ENCODE results near the gene KRT25. TPM values are rescaled to one million over a fixed set of nuclear protein-coding genes. Genes with fewer than 3 reads are reported as not detected.

Gene KRT25
- total RNA-seq, 2 donors from 2014 or later: 0.62 TPM; not detected in 1

- Histone ChIP-seq H3K27me3 (replicated peaks; ENCODE audit: insufficient read depth) (no peaks in the 10 kb centered on the region), H3K27ac (no peak within 1 kb of the TSS), H3K4me1 (replicated peaks) (peaks cover 8% of the 10 kb centered on the region), H3K9me3 (no peaks in the 10 kb centered on the region), H3K36me3 (no peaks in the 10 kb centered on the region), H3K4me3 (no peak within 1 kb of the TSS)
- 69% methylated on average over 7 of the region's 7 CpGs for WGBS
- TF ChIP-seq CTCF (IDR thresholded peaks at IDR 0.05) (no peak), POLR2AphosphoS5 (IDR thresholded peaks at IDR 0.05) (no peak), POLR2A (IDR thresholded peaks at IDR 0.05) (no peak)
- DNase-seq (ENCODE audit: low spot score): no peak
- intact Hi-C loops (cut with DNase I): no loop called here
These were observed 51.5 kb downstream of the KRT25 start, which contains the start of gene KRT24 for GRCh38 chr17:40703652-40704051. KRT24 (minus strand) TSS chr17:40703752; CDS start chr17:40703693, 59 bp downstream.

GRCh38 chr17:40702271-40702670 is 52.9 kb downstream of the KRT25 start:
- intact Hi-C loops (cut with DNase I): no loop called here
- TF ChIP-seq CTCF (IDR thresholded peaks at IDR 0.05) (no peak), POLR2AphosphoS5 (IDR thresholded peaks at IDR 0.05) (no peak), POLR2A (IDR thresholded peaks at IDR 0.05) (no peak)
- 77% methylated on average over 3 of the region's 3 CpGs for WGBS

GRCh38 chr17:40699853-40700252 is 55.3 kb downstream of the KRT25 start:
- no peak overlapping the region for H3K4me3 ChIP-seq
- peaks cover 13% of the 10 kb centered on the region for H3K4me1 ChIP-seq (replicated peaks)
- no peak for DNase-seq (ENCODE audit: low spot score)
- 22% methylated on average over 5 of the region's 5 CpGs for WGBS
- no peaks in the 10 kb centered on the region for H3K9me3 ChIP-seq
- TF ChIP-seq POLR2AphosphoS5 (IDR thresholded peaks at IDR 0.05): no peak
- no peak for TF ChIP-seq CTCF (IDR thresholded peaks at IDR 0.05)
- no peak for TF ChIP-seq POLR2A (IDR thresholded peaks at IDR 0.05)
- no peaks in the 10 kb centered on the region for H3K36me3 ChIP-seq
- intact Hi-C loops (cut with DNase I): no loop called here
- H3K27ac ChIP-seq: no peak overlapping the region
- H3K27me3 ChIP-seq (replicated peaks; ENCODE audit: insufficient read depth): no peaks in the 10 kb centered on the region

More at GRCh38 chr17:40702271-40702670, 52.9 kb downstream of the KRT25 start:
- no peaks in the 10 kb centered on the region for H3K27me3 ChIP-seq (replicated peaks; ENCODE audit: insufficient read depth)
- no peak for DNase-seq (ENCODE audit: low spot score)
- H3K4me3 ChIP-seq: no peak overlapping the region
- H3K4me1 ChIP-seq (replicated peaks): peaks cover 11% of the 10 kb centered on the region
- no peaks in the 10 kb centered on the region for H3K9me3 ChIP-seq
- H3K27ac ChIP-seq: no peak overlapping the region
- H3K36me3 ChIP-seq: no peaks in the 10 kb centered on the region

- TF ChIP-seq POLR2AphosphoS5 (IDR thresholded peaks at IDR 0.05): no peak
- TF ChIP-seq POLR2A (IDR thresholded peaks at IDR 0.05): no peak
- TF ChIP-seq CTCF (IDR thresholded peaks at IDR 0.05): no peak
- H3K4me3 ChIP-seq: no peak overlapping the region
- no peaks in the 10 kb centered on the region for H3K36me3 ChIP-seq
- DNase-seq (ENCODE audit: low spot score): peak; percentile 22
- no peaks in the 10 kb centered on the region for H3K9me3 ChIP-seq
- H3K27me3 ChIP-seq (replicated peaks; ENCODE audit: insufficient read depth): no peaks in the 10 kb centered on the region
- no peak overlapping the region for H3K27ac ChIP-seq
- WGBS: 14% methylated on average over 9 of the region's 9 CpGs
- peaks cover 13% of the 10 kb centered on the region for H3K4me1 ChIP-seq (replicated peaks)
- intact Hi-C loops (cut with DNase I): no loop called here
These were observed 55.8 kb downstream of the KRT25 start for GRCh38 chr17:40699371-40699770.

Other genes starting within 250 kb of the KRT25 start
- gene CCR7, start 189.9 kb downstream of the KRT25 start, total RNA-seq: under 1 TPM in 1 of 2 donors, not detected in 1; 0.40 TPM
- 10 to 100 TPM; 65.7 to 82.0 TPM for gene SMARCE1, start 107.5 kb downstream of the KRT25 start, total RNA-seq
- under 1 TPM; 0.05 to 0.91 TPM for gene KRT222, start 90.2 kb downstream of the KRT25 start, total RNA-seq
- gene KRT24, start 51.6 kb downstream of the KRT25 start, total RNA-seq: not detected
- under 1 TPM in 1 of 2 donors, not detected in 1; 0.28 TPM for gene KRT26, start 16.9 kb upstream of the KRT25 start, total RNA-seq
- not detected for gene KRT27, start 27.2 kb upstream of the KRT25 start, total RNA-seq
- gene KRT28, start 44.6 kb upstream of the KRT25 start, total RNA-seq: not detected
- gene KRT10, start 67.3 kb upstream of the KRT25 start, total RNA-seq: 10 to 100 TPM in 1 of 2 donors, 1 to 10 TPM in 1; 5.8 to 23.6 TPM
- gene KRT12, start 111.9 kb upstream of the KRT25 start, total RNA-seq: not detected
- not detected for gene KRT20, start 129.9 kb upstream of the KRT25 start, total RNA-seq
- gene KRT23, start 182.3 kb upstream of the KRT25 start, total RNA-seq: 10 to 100 TPM; 19.6 to 38.9 TPM
- not detected for gene KRT39, start 211.6 kb upstream of the KRT25 start, total RNA-seq
- gene KRT40, start 229.0 kb upstream of the KRT25 start, total RNA-seq: under 1 TPM in 1 of 2 donors, not detected in 1; 0.74 TPM
- gene KRTAP3-3, start 238.8 kb upstream of the KRT25 start, total RNA-seq: not detected
- not detected for gene KRTAP3-2, start 244.6 kb upstream of the KRT25 start, total RNA-seq

Measured in prostate gland (tissue), 2 donors.